GM12891 (cell line): ENCODE results near the gene DOC2B.
A peak's percentile ranks its signal among the peaks of the same experiment; 100 is the strongest.
"Not testable (repeated sequence)": the region's sequence is repeated elsewhere in the genome, so short reads cannot be mapped to it uniquely, and the experiment has no call there.

Experiments used
- DNase-seq: peaks from one replicate; pipeline ENCODE4 v3.0.0; 2011; ENCODE audit warnings: low spot score; ENCODE audit not compliant: insufficient read length
- FAIRE-seq: peaks from 2 replicates; lab custom pipeline; 2011; peaks lifted over from hg19 to GRCh38; lab: Jason Lieb, UNC
- PAX5 ChIP-seq: IDR thresholded peaks from 2 replicates; pipeline ENCODE4 v1.6.1; 2011; ENCODE audit warnings: low read length, moderate library complexity, mild to moderate bottlenecking; ENCODE audit not compliant: insufficient read depth, severe bottlenecking
- POLR2A ChIP-seq: IDR thresholded peaks from 2 replicates; pipeline ENCODE4 v1.6.1; 2011; ENCODE audit warnings: low read depth, low read length, control low read depth
- POLR2AphosphoS5 ChIP-seq: IDR thresholded peaks from 2 replicates; pipeline ENCODE4 v1.6.1; 2011; ENCODE audit warnings: low read depth, low read length, control low read depth
- POU2F2 ChIP-seq: IDR thresholded peaks from 2 replicates; pipeline ENCODE4 v1.6.1; 2011; ENCODE audit warnings: low read depth, mild to moderate bottlenecking, control low read depth, low read length, moderate library complexity
- SPI1 ChIP-seq: IDR thresholded peaks from 2 replicates; pipeline ENCODE4 v1.6.1; 2011; ENCODE audit warnings: low read depth, low read length, control low read depth
- TAF1 ChIP-seq: IDR thresholded peaks from 2 replicates; pipeline ENCODE4 v1.6.1; 2011; ENCODE audit warnings: low read depth, low read length, control low read depth

DOC2B gene

DNA sequence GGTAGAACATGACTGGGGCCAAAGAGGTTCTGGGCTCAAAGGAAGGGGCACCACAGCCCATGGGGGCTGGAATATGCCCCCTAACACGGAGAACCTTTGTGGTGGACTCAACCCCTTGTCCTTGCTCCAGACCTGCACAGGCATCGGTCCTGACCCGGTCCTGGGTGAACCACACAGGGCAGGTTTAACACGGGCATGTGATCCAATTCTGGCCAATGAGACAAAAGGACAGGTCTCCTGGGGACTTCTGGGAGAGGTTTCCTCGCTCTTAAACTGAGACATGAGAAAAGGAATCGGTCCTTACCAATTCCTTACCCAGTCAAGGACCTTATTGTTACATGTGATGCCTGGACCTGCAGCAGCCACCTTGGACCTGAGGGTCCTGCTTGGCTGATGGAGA, 3.7 kb downstream of the DOC2B start:
- no peak for DNase-seq
- FAIRE-seq = no peak
- no peak for TF ChIP-seq POLR2AphosphoS5
- TF ChIP-seq SPI1 = no peak
- no peak for TF ChIP-seq POLR2A

DNA sequence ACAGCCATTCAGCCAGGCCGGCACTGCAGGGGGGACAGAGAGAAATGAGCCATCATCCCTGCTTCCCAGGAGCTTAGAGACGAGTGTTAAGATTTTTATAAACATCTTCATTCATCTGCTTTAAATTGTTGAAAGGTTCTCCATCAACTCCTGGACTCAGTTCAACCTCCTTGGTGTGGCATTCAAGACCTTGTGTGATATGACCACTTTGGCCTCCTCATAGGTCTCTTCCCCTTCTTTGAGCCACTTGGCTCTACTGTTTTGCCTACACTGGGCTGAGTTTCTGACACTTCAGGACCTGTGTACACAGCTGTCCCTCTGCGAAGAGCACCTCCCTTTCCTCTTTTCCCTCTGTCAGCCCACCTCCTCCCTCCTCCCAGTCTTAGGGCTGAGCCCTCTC, 4.3 kb downstream of the DOC2B start:
- DNase-seq = no peak
- FAIRE-seq = no peak
- TF ChIP-seq POU2F2 (no peak), SPI1 (no peak), POLR2A (no peak), PAX5 (no peak)

DNA sequence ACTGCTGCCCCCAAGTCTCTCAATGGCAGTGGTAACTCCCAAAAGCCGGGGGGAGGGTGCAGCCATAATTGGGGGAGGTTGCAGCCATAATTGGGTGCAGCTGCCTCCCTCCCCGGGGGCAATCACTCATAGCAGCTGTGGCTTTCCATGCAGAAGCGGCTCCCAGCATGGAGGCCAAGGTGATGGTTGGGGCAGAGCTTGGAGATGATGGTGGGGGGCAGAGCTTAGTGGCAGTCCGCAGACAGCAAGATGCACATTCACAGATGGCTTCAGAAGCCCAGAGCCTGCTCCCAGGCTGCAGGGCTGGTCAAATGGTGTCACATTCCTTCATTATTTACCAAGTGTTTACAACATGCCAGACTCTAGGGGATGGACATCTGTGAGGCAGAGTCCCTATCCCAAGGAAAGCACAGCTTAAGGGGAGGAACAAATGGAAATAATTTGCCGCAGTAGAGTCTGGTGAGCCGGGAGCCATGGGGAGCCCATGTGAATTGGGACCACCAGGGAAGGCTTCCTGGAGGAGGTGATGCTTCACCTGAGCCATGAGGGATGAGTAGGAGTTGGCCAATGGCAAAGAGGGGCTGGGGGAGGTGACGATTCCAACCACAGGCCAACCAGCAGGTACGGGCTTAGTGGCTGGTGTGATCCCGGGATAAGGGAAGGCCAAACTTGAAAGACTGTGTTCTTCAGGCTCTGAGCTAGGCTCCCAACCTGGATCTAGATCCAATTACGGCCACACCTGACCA, 8.1 kb downstream of the DOC2B start:
- TF ChIP-seq POLR2AphosphoS5 (no peak), TAF1 (no peak)
- no peak for DNase-seq
- no peak for FAIRE-seq

DNA sequence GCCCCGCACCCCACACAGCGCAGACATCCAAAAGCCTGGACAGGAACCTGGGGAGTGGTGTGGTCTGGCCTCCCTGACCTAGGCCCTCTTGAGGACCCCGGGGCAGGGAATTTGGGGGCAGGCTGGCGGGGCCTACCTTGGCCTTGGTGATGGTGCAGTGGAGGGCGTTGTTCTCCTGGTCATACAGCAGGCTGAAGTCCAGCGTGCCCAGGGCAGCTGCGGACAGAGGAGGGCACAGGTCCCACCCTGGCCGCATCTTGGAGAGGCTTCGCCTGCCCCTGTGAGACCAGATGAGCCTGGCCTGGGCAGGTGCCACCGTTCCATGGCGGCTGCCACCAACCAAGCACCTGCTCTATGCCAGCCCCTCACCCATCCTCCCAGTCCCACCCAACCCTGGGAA, 9.0 kb downstream of the DOC2B start:
- DNase-seq (no peak), FAIRE-seq (no peak)
- TF ChIP-seq POLR2A (no peak), POLR2AphosphoS5 (no peak), PAX5 (no peak), TAF1 (no peak), SPI1 (no peak), POU2F2 (no peak)

DNA sequence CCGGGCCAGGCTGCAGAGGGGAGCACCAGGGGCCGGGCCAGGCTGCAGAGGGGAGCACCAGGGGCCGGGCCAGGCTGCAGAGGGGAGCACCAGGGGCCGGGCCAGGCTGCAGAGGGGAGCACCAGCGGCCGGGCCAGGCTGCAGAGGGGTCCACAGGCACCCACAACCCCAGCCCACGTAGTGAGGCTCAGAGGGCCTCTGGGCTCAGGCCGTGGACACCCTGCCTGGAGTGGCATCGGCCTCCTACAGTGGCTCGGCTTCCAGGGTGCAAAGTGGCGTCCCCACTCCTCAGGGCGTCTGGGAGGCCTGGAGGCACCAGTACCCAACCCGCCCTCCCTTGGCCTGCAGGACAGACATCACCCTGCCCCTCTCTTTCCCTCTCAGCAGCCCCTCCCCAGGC, 9.6 kb downstream of the DOC2B start:
- DNase-seq (no peak), FAIRE-seq (no peak)
- TF ChIP-seq SPI1 = no peak
- TF ChIP-seq PAX5 = no peak
- no peak for TF ChIP-seq TAF1
- TF ChIP-seq POLR2A = no peak

DNA sequence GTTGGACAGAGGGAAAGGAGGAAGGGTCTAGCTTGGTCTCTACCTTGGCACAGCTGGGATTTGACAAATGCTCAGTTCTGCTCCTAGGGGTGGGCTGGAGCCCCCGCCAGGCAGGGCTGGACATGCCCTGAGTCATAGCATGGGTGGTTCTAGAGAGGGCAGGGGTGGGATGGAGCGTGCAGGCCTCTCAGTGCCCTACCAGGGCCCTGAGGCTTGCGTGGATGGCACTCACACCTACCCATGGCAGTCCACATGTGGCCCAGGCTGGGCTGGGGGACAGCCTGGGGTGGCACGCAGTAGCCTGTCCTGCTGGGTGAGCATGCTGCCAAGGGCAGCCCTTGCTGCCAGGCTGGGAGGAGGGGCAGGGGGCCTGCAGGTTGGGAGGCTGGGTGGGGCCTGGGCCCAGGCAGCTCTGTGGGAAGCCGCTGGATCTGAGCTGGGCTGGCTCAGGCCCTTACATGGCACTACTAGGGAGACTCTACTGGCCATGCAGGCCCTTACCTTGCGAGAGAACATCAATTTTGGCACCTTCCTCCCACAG, 11.2 kb downstream of the DOC2B start:
- no peak for FAIRE-seq
- no peak for DNase-seq
- TF ChIP-seq TAF1 = no peak
- TF ChIP-seq SPI1 = no peak
- TF ChIP-seq POU2F2 = no peak
- no peak for TF ChIP-seq POLR2AphosphoS5
- TF ChIP-seq POLR2A = no peak
- no peak for TF ChIP-seq PAX5

DNA sequence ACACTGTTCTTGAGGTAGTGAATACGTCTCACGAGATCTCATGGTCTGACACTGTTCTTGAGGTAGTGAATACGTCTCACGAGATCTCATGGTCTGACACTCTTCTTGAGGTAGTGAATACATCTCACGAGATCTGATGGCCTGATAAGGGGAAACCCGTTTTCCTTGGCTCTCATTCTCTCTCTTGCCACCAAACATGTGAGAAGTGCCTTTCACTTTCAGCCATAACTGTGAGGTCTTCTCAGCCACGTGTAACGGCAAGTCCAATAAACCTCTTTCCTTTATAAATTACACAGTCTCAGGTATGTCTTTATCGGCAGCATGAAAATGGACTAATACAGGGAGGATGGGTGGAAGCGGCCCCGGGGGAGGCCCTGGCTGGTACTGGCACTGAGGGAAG, 12.8 kb downstream of the DOC2B start:
- not testable (repeated sequence) for DNase-seq, FAIRE-seq

DNA sequence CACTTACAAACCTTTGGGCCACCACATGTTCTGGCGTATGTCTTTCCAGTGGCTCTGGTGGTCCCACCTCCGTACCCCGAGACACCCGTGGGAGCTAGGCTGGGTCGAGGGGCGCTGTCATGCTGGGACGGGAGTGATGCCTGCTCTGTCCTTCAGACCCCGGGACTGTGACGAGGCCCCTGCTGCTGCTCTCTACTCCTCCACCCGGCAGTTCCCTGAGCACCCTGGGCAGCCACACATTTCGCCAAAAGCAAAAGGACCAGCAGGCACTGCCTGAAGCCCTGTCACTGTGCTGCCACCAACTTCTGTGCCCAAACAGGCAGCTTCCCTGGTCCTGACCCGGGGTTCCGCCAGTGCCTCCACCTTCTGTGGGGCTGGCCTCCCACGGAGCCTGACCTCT, 15.5 kb downstream of the DOC2B start:
- no peak for FAIRE-seq
- no peak for TF ChIP-seq POLR2A
- TF ChIP-seq PAX5 = no peak
- TF ChIP-seq TAF1 = no peak
- no peak for TF ChIP-seq POU2F2
- TF ChIP-seq POLR2AphosphoS5 = no peak
- no peak for TF ChIP-seq SPI1
- no peak for DNase-seq

DNA sequence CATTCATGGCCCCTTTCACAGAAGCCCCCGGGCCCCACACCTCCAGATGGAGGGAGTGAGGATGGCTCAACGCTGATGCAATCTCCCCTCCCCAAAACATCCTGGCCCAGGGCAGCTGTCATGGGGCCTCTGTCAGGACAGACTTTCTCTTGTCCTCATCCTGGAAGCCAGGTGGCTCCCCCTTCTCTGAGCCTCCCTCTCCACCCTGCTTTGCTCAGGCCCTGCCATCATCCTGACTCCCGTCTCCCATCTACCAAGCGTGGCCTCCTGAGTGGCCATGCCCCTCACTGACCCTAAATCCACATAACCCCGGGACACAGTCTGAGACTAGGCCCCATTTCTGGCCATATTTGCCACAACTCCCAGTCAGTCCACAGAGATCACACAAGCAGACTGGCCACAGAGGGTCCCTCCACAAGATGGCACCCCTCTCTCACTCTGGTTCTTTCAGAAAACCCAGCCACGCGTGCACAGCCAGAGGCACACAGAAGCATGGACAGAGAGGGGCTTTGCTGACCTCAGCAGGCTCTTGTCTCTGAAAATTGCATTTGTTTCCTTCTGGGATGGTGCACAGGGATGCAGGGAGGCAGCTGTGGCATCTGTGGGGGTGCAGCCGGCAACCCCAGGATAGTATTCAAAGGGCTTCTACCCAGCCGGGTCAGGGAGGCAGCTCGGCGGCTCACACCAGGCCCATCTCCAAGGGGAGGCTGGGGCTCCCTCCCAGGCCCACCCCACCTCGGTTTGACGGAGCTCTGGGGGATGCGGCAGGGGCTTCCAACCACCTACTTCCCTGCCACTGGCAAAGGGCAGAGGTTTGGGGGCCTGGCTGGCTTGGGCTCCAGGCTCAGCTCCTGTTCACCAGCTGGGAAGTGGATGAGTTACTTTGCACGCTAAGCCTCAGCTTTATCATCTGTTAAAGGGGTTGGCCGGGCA, 16.9 kb downstream of the DOC2B start:
- FAIRE-seq = no peak
- TF ChIP-seq POLR2A = no peak
- TF ChIP-seq PAX5 = no peak
- TF ChIP-seq POU2F2 = no peak
- no peak for TF ChIP-seq SPI1
- DNase-seq = peak; percentile 63

DNA sequence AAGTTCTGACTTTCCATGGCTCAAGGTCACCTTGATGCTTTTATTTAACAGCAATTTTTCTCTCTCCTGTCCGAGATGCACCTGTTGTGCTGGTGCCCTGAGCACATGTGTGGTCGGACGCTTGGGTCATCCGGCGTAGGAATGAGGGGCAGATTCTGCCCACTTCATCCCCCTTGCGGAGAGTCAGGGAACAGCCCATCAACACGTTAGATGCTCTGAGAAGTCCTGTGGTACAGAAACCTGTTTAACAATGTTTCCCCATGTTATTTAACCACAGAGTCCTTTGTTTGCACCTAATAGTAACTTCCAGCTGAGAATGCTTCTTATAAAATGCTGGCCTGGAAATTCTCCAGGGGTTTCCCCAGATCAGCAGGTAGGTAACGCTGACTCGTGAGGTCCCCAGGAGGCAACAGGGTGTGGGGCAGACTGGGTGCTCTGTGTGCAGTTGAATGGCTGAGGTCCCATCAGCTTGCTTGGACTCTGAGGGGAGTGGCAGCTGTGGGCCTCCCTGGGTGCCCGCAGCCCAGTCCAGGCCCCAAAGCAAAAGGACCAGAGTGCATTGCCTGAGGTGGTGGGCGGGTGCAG, 17.8 kb downstream of the DOC2B start:
- no peak for DNase-seq
- FAIRE-seq = no peak
- TF ChIP-seq TAF1 (no peak), PAX5 (no peak), POLR2AphosphoS5 (no peak), POLR2A (no peak), SPI1 (no peak), POU2F2 (no peak)
